Ovary (tissue), 3 donors: ENCODE measurements around the gene PTPRN2.

Source experiments
- EP300 ChIP-seq: sonication (generic); formaldehyde crosslinking; IDR thresholded peaks from one replicate; pipeline ENCODE4 v1.6.1; 2017; ENCODE audit warnings: antibody characterized with exemption
- POLR2A ChIP-seq: fragments of 450-650 bp; IDR thresholded peaks from one replicate; pipeline ENCODE4 v1.6.1; 2017; ENCODE audit warnings: antibody characterized with exemption, mild to moderate bottlenecking, moderate library complexity
- TF ChIP-seq, protein P1 (sequence below), 3 donors: fragments of 450-650 bp in 2 of 3; fragments of 200-600 bp in 1 of 3; IDR thresholded peaks; one replicate each; pipeline versions ENCODE4 v1.5.1 to v1.8.0; 2016 to 2022; ENCODE audit warnings: antibody characterized with exemption in 3 of 3, mild to moderate bottlenecking in 1 of 3
- donor health status: DM: no; HTN: no; CAD: no.

GRCh38 chr7:157910446-157910845, 677.2 kb downstream of the PTPRN2 start:
- no peak for TF ChIP-seq POLR2A
- TF ChIP-seq, protein P1, sequence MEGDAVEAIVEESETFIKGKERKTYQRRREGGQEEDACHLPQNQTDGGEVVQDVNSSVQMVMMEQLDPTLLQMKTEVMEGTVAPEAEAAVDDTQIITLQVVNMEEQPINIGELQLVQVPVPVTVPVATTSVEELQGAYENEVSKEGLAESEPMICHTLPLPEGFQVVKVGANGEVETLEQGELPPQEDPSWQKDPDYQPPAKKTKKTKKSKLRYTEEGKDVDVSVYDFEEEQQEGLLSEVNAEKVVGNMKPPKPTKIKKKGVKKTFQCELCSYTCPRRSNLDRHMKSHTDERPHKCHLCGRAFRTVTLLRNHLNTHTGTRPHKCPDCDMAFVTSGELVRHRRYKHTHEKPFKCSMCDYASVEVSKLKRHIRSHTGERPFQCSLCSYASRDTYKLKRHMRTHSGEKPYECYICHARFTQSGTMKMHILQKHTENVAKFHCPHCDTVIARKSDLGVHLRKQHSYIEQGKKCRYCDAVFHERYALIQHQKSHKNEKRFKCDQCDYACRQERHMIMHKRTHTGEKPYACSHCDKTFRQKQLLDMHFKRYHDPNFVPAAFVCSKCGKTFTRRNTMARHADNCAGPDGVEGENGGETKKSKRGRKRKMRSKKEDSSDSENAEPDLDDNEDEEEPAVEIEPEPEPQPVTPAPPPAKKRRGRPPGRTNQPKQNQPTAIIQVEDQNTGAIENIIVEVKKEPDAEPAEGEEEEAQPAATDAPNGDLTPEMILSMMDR (IDR thresholded peaks at IDR 0.05): no peak
- no peak for TF ChIP-seq EP300
